Gastroesophageal sphincter (tissue), 3 donors: Measurements from ENCODE around the gene MAPK4.

Source experiments
- EP300 ChIP-seq: sonication (generic); formaldehyde crosslinking; IDR thresholded peaks from one replicate; pipeline ENCODE4 v1.6.1; 2017; ENCODE audit warnings: antibody characterized with exemption, mild to moderate bottlenecking
- POLR2A ChIP-seq, 2 donors: fragments of 450-650 bp; IDR thresholded peaks; one replicate each; pipeline ENCODE4 v1.6.1; 2017; ENCODE audit warnings: antibody characterized with exemption in 2 of 2, mild to moderate bottlenecking in 2 of 2, moderate library complexity in 1 of 2
- POLR2AphosphoS5 ChIP-seq: sonication (generic); formaldehyde crosslinking; IDR thresholded peaks from one replicate; pipeline ENCODE4 v1.6.1; 2017; ENCODE audit warnings: antibody characterized with exemption
- TF ChIP-seq, protein P1 (sequence below), 4 experiments: fragments of 200-600 bp in 2 of 4; fragments of 450-650 bp in 2 of 4; sonication (generic) in 1 of 4; IDR thresholded peaks; one replicate each; pipeline ENCODE4 v1.5.1; 2017 to 2019; ENCODE audit warnings: antibody characterized with exemption in 4 of 4, mild to moderate bottlenecking in 2 of 4, moderate library complexity in 2 of 4

GRCh38 chr18:50594942-50595341 is 35.1 kb downstream of the MAPK4 start:
- TF ChIP-seq POLR2A (IDR thresholded peaks at IDR 0.05) (no peak), POLR2AphosphoS5 (no peak), EP300 (no peak)
- TF ChIP-seq, protein P1, sequence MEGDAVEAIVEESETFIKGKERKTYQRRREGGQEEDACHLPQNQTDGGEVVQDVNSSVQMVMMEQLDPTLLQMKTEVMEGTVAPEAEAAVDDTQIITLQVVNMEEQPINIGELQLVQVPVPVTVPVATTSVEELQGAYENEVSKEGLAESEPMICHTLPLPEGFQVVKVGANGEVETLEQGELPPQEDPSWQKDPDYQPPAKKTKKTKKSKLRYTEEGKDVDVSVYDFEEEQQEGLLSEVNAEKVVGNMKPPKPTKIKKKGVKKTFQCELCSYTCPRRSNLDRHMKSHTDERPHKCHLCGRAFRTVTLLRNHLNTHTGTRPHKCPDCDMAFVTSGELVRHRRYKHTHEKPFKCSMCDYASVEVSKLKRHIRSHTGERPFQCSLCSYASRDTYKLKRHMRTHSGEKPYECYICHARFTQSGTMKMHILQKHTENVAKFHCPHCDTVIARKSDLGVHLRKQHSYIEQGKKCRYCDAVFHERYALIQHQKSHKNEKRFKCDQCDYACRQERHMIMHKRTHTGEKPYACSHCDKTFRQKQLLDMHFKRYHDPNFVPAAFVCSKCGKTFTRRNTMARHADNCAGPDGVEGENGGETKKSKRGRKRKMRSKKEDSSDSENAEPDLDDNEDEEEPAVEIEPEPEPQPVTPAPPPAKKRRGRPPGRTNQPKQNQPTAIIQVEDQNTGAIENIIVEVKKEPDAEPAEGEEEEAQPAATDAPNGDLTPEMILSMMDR (IDR thresholded peaks at IDR 0.05) = no peak
